Gastrocnemius medialis (tissue), 4 donors: Measurements from ENCODE around the gene NUP50. TPM values are rescaled to one million over a fixed set of nuclear protein-coding genes. Genes with fewer than 3 reads are reported as not detected.

Source experiments
- ATAC-seq, 2 donors: fragments of 150-250 bp; one replicate each; pipeline ENCODE4 v1.9.1; 2016
- DNase-seq, 2 donors: peaks; one replicate each; pipeline ENCODE4 v3.0.0-alpha.2; 2019
- H3K27ac ChIP-seq, 4 donors: fragments of 200-600 bp; sonication (generic); 1 replicate in 1 of 4; 2 replicates in 3 of 4; pipeline ENCODE4 v1.5.1; 2016 to 2018; ENCODE audit warnings: mild to moderate bottlenecking in 2 of 4, moderate library complexity in 1 of 4
- H3K27me3 ChIP-seq, 3 donors: fragments of 200-600 bp; sonication (generic) in 2 of 3; 1 replicate in 1 of 3; 2 replicates in 2 of 3; pipeline versions ENCODE4 v1.5.1 to v1.6.0; 2016 to 2019; ENCODE audit warnings: mild to moderate bottlenecking in 1 of 3, moderate library complexity in 1 of 3
- H3K36me3 ChIP-seq, 2 donors: fragments of 200-600 bp; sonication (generic) in 1 of 2; one replicate each; pipeline ENCODE4 v1.5.1; 2017 to 2018
- H3K4me1 ChIP-seq, 2 donors: fragments of 200-600 bp; sonication (generic) in 1 of 2; one replicate each; pipeline ENCODE4 v1.5.1; 2016 to 2017; ENCODE audit warnings: mild to moderate bottlenecking in 2 of 2
- H3K4me3 ChIP-seq, 4 donors: fragments of 200-600 bp; sonication (generic) in 3 of 4; 1 replicate in 1 of 4; 2 replicates in 3 of 4; pipeline ENCODE4 v1.5.1; 2016 to 2019; ENCODE audit warnings: mild to moderate bottlenecking in 2 of 4
- H3K9me3 ChIP-seq, 3 donors: fragments of 200-600 bp; sonication (generic) in 2 of 3; 1 replicate in 1 of 3; 2 replicates in 2 of 3; pipeline ENCODE4 v1.5.1; 2016 to 2019
- CTCF ChIP-seq, 5 experiments: fragments of 450-650 bp in 3 of 5; fragments of 200-600 bp in 2 of 5; sonication (generic) in 2 of 5; IDR thresholded peaks in 4 of 5; conservative IDR thresholded peaks in 1 of 5; 1 replicate in 4 of 5; 2 replicates in 1 of 5; pipeline ENCODE4 v1.5.1; 2016 to 2019; ENCODE audit warnings: antibody characterized with exemption in 5 of 5, mild to moderate bottlenecking in 3 of 5, moderate library complexity in 3 of 5
- POLR2A ChIP-seq, 2 donors: fragments of 450-650 bp; IDR thresholded peaks; one replicate each; pipeline ENCODE4 v1.6.1; 2017; ENCODE audit warnings: antibody characterized with exemption in 2 of 2, mild to moderate bottlenecking in 2 of 2, moderate library complexity in 2 of 2
- in situ Hi-C, 4 donors: fragments of 200-750 bp; cut with MboI; loops; one replicate each; pipeline versions ENCODE4 v1.15.0 to v1.8.0; 2017; ENCODE audit warnings: low sequenced_read_pairs in 4 of 4
- intact Hi-C: fragments of 100-400 bp; cut with DNase I; formaldehyde crosslinking; loops from one replicate; pipeline ENCODE4 v1.15.1; 2023; ENCODE audit warnings: low total_unique reads
- total RNA-seq, 4 donors: library from RNA; depleted of rRNA; stranded (reverse); fragments of >200 nt; gene quantifications; one replicate each; pipeline versions ENCODE4 v1.1.0 to v1.2.3, GENCODE V29; 2016

The NUP50 gene
- total RNA-seq, 4 donors from 2014 or later, result 18.0 to 30.6 (median 26.3) TPM

DNA sequence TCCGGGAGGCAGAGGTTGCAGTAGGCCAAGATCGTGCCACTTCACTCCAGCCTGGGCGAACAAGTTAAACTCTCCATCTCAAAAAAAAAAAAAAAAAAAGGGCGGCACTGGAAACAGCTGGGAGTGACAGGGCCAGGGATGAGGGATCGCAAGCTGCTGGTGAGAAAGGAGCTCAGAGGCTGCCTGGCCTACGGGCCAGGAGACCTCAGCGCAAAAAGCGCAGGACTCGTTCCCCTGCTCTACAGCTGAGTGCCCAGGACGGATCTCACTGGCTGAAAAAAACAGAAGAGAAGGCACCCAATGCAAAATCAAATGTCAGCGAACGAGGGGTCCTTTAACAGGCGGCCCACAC lies 650 bp upstream of the NUP50 start:
- Histone ChIP-seq H3K4me1 (peaks cover 34% of the 10 kb centered on the region in 2 donors), H3K27ac (peak overlapping the region; percentile 88 to 93 (median 90)), H3K36me3 (peaks cover 0 to under 1% of the 10 kb centered on the region in 2 donors), H3K27me3 (no peaks in the 10 kb centered on the region), H3K9me3 (no peaks in the 10 kb centered on the region), H3K4me3 (peak overlapping the region; percentile 87 to 97 (median 91))
- ATAC-seq (peak; percentile 24 to 39), DNase-seq (no peak)
- in situ Hi-C loops, result no loop called here
- TF ChIP-seq POLR2A (IDR thresholded peaks at IDR 0.05) (no peak), CTCF (IDR thresholded peaks at IDR 0.05 in 4 of 5, conservative IDR thresholded peaks at IDR 0.05 in 1 of 5) (no peak)
- intact Hi-C loops, result loop anchor here (2.0 kb wide), 1 partner anchor 78 kb away; the partner anchor contains the start of gene KIAA0930

DNA sequence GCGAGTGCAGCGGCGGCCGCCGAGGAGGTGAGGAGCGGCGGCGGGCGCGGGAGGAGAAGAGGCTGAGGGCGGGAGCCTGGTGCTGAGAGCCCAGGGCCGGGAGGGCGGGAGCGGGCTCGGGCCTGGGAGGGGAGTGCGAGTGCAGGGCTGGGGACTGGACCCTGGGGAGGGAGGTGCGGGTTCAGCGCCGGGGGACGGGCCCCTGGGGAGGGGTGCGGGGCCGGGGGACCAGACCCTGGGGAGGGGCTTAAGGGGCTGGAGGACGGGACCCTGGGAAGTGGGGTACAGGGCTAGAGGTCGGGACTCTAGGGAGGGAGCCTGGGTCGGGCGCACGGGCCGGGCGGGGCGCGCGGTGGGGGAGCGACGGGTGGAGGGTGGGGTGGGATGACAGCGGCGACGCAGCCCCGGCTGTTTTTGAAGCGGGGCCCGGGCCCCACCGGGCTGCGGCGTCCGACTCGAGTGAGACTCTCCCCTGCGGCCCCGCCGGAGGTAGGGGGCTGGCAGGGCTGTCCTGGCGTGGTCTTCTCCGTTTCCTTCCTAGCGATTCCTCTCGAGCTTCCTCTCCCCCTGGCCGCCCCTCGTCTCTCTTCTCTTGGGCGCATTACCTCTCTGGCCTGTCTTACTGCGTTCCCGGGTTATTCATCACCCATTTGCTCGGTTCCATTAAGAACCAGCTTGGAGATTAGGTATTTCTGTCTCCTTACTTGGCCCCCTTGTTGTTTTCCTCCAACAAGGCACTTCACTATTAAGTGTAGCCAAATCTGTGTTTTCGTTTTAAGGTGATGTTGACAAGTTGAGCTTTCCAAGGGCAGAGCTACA lies 754 bp downstream of the NUP50 start:
- Histone ChIP-seq H3K27me3 (no peaks in the 10 kb centered on the region), H3K9me3 (no peaks in the 10 kb centered on the region), H3K36me3 (peaks cover 0 to 13% of the 10 kb centered on the region in 2 donors), H3K27ac (peak overlapping the region; percentile 88 to 93 (median 90)), H3K4me3 (peak overlapping the region; percentile 87 to 97 (median 91)), H3K4me1 (peaks cover 30 to 33% of the 10 kb centered on the region in 2 donors)
- DNase-seq (peak in 1 of 2 donors; percentile 20), ATAC-seq (peak; percentile 34 to 54)
- intact Hi-C loops (no loop called here), in situ Hi-C loops (no loop called here)
- no peak for TF ChIP-seq CTCF (IDR thresholded peaks at IDR 0.05 in 4 of 5, conservative IDR thresholded peaks at IDR 0.05 in 1 of 5)
- no peak for TF ChIP-seq POLR2A (IDR thresholded peaks at IDR 0.05)

DNA sequence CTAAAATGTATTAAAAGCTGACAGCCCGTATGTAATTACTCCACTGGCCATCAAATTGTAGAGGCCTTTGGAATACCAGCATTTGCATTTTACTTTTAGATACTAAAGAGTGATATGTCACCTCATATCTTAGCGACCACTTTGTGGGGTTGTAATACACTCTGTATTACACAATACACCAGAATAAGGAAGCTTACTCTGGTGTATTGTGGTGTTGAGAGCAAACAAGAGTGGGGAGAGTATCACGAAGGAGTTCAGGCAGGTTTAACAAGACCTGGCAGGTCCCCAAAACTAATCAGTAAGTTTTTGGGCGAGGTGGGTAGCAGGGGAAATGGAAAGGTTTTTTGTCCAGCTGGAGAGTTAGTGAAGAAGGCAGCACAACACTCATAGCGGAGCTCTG lies 3.2 kb downstream of the NUP50 start:
- no peak for DNase-seq
- no peaks in the 10 kb centered on the region for H3K27me3 ChIP-seq
- H3K4me1 ChIP-seq, result peaks cover 21 to 25% of the 10 kb centered on the region in 2 donors
- H3K4me3 ChIP-seq, result no peak overlapping the region
- peaks cover 0 to 38% of the 10 kb centered on the region in 2 donors for H3K36me3 ChIP-seq
- no peaks in the 10 kb centered on the region for H3K9me3 ChIP-seq
- in situ Hi-C loops, result no loop called here
- TF ChIP-seq POLR2A (IDR thresholded peaks at IDR 0.05) (no peak), CTCF (IDR thresholded peaks at IDR 0.05 in 4 of 5, conservative IDR thresholded peaks at IDR 0.05 in 1 of 5) (no peak)
- intact Hi-C loops, result no loop called here
- no peak overlapping the region for H3K27ac ChIP-seq
- no peak for ATAC-seq

DNA sequence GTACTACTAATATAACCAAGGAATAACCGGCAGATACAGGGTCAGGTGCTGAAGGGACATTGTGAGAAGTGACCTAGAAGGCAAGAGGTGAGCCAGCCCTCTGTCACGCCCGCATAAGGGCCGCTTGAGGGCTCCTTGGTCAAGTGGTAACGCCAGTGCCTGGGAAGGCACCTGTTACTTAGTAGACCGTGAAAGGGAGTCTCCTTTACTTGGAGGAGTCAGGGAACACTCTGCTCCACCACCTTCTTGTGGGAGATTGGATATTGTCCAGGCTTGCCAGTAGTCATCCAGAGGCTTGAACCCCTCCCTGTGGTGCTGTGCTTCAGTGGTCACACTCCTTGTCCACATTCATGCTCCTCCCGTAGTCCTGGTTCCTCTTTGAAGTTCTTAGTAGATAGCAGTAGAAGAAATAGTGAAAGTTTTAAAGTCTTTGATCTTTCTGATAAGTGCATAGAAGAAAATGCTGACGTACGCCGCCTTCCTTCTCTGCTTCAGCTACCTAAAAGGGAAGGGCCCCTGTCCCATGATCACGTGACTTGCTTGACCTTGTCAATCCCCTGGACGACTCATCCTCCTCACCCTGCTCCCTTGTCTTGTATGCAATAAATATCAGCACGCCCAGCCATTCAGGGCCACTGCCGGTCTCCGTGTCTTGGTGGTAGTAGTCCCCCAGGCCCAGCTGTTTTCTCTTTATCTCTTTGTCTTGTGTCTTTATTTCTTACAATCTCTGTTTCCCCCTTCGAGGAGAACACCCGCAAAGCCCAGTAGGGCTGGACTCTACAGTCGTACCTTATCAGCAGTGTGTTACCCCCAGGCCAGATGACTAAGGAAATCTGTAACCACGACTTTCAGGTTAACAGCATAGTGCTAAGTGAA lies 6.1 kb downstream of the NUP50 start:
- intact Hi-C loops, result no loop called here
- Histone ChIP-seq H3K27me3 (no peaks in the 10 kb centered on the region), H3K36me3 (peaks cover 0 to 66% of the 10 kb centered on the region in 2 donors), H3K9me3 (no peaks in the 10 kb centered on the region), H3K4me3 (no peak overlapping the region), H3K27ac (no peak overlapping the region), H3K4me1 (peaks cover 11 to 12% of the 10 kb centered on the region in 2 donors)
- in situ Hi-C loops, result no loop called here
- ATAC-seq, result no peak
- TF ChIP-seq CTCF (IDR thresholded peaks at IDR 0.05 in 4 of 5, conservative IDR thresholded peaks at IDR 0.05 in 1 of 5), result no peak
- TF ChIP-seq POLR2A (IDR thresholded peaks at IDR 0.05), result no peak
- no peak for DNase-seq
